Ramos (cell line): ENCODE data around the gene IL15RA.

ENCODE experiments used
- in situ Hi-C: fragments of 300-500 bp; cut with MboI; formaldehyde crosslinking; loops from one replicate; pipeline ENCODE4 v1.14.3; 2022; ENCODE audit warnings: low sequenced_read_pairs; ENCODE audit not compliant: unreplicated experiment

The IL15RA gene, protein sequence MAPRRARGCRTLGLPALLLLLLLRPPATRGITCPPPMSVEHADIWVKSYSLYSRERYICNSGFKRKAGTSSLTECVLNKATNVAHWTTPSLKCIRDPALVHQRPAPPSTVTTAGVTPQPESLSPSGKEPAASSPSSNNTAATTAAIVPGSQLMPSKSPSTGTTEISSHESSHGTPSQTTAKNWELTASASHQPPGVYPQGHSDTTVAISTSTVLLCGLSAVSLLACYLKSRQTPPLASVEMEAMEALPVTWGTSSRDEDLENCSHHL

DNA sequence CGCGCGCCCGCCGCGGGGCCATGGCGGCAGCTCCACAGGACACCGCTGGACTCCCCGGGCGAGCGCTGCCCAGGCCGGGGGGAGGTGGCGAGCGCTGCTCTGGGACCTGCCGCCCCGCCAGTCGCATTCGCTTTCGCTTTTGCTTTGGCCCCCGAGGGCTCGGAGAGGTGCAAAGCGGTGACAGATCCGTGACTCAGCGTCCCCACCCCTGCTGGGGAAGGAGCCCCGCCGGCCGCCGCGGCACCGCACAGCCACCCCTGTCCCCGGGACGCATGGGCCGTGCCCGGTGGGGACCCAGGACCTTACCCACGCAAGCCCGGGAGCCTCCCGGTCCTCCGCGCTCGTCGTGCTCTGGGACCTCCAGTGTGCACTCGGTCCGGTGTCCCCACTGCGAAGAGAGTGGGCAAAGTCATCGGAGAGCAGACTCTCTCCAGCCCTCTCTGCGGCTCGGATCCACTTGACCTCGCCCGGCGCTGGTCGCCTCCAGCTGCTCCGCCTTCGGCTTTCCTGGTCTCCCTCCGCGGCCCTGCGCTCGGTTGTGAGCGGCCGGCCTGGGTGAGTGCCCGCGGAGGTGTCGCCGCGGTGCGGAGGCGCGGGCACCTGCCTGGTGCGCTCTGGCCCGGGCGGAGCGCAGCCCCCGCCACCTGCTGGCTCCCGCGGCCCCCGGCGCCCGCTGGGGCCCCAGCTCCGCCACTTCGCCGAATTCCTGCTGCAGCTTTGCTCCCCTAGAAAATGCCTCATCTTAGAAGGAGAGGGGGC lies at the start of gene IL15RA:
Gene IL15RA (minus strand): TSS at position 73 of the 759 bp plus-strand sequence. CDS start 51 bp downstream, at position 22.
- in situ Hi-C loops, result no loop called here

GRCh38 chr10:6025683-6026255 lies 48.4 kb upstream of the IL15RA start:
- in situ Hi-C loops, result no loop called here

- in situ Hi-C loops, result no loop called here
Observed at GRCh38 chr10:6024334-6024682, 47.0 kb upstream of the IL15RA start.

DNA sequence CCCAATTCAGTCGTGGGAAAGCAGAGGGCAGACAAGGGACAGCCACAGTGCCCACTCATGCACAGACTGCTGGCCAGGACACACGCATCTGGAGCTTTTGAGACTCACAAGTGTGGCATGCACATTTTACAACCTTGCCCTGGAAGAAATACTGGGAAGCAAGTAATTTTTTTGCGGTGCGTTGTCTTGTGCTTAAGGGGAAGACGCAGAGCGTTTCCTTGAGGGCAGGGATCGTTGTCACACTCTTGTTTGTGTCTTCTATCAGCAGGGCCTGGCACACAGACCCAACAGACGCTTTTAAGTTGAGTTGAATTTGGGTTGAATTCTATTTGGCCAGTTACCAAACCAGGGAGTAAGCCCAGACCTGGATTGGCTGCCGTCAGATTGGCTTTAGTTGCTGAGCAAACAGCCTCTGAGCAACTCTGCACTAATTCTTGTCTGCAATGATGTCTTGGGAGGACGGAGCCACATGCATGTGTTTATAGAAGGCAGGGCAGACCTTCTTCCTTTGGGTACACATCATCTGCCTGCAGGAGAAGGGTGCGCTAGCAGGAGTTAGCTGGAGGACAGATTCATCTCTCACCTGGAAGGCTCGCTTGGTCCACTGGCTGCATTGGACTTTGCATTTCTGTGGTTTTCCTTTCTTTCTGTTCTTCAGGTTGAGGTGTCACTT lies 46.5 kb upstream of the IL15RA start:
- in situ Hi-C loops, result no loop called here

DNA sequence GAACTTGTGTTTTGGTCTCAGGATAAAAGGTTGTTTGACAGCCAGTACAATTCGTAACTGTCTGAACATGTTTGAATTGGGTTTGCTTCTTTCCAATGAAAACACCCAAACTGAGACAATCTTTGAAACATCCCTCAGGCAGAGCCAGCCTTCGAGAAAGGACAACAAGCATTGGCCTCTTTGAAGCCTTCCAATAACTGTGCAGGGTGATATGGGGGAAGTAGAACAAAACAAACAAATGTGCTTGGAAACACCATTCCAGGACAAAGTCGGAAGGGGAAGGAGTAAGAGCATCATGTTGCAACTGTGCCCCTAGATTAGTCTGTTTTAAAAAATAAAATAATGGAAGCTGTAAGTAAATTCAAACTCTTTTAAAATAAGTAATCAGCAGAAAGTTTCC lies 45.3 kb upstream of the IL15RA start:
- in situ Hi-C loops, result no loop called here

GRCh38 chr10:6020826-6021225 lies 43.5 kb upstream of the IL15RA start:
- in situ Hi-C loops, result no loop called here

- in situ Hi-C loops, result no loop called here
Observed at GRCh38 chr10:6019796-6020195, 42.5 kb upstream of the IL15RA start.

GRCh38 chr10:6019010-6019782 lies 41.9 kb upstream of the IL15RA start:
- in situ Hi-C loops, result no loop called here

DNA sequence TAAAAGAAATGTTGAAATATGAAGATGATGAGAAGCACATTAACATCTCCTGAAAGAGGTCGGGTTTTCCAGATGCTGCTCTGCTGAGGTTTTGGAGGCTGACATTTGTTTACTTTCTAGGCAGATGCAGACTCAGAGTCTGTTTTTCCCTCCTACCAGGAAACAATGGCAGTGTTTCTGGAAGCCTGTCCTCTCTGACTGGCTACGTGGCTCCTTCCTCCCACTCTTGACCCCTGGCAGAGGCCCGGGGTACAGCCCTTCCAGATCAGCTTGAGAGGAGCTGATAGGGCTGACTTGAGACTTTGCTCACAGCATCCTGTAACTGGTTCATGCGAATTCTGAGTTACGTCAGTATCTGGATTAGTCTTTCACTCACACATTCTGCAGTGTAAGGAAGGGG lies 41.1 kb upstream of the IL15RA start:
- in situ Hi-C loops, result no loop called here

DNA sequence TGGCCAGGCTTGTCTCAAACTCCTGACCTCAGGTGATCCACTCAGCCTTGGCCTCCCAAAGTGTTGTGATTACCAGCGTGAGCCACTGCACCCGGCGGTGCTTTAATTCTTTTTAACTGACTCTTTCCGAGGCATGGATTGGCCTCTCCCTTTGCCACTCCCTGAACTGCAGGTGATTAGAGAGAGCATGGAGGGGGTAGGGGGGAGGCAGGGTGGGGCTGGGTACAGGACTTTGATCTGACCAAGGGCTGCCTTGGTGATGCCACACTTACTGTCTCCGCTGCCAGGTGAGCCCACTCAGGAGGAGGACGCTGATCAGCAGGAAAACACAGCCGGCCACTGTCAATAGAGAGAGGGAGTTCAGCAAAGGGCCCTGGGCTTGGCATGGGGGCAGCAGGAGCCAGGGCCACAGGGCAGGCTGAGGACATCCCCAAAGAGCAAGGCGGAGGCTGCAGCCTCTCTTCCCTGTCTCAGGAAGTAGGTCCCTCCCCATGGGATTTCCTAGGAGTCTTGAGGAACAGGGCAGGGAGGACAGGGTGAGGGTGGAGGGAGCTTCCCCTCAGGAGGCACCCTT lies 40.5 kb upstream of the IL15RA start:
- in situ Hi-C loops, result no loop called here

- in situ Hi-C loops, result loop anchor here (5.0 kb wide), 1 partner anchor 73 kb away; the partner anchor contains the start of gene RBM17
Observed at GRCh38 chr10:6014241-6014761, 37.0 kb upstream of the IL15RA start.

DNA sequence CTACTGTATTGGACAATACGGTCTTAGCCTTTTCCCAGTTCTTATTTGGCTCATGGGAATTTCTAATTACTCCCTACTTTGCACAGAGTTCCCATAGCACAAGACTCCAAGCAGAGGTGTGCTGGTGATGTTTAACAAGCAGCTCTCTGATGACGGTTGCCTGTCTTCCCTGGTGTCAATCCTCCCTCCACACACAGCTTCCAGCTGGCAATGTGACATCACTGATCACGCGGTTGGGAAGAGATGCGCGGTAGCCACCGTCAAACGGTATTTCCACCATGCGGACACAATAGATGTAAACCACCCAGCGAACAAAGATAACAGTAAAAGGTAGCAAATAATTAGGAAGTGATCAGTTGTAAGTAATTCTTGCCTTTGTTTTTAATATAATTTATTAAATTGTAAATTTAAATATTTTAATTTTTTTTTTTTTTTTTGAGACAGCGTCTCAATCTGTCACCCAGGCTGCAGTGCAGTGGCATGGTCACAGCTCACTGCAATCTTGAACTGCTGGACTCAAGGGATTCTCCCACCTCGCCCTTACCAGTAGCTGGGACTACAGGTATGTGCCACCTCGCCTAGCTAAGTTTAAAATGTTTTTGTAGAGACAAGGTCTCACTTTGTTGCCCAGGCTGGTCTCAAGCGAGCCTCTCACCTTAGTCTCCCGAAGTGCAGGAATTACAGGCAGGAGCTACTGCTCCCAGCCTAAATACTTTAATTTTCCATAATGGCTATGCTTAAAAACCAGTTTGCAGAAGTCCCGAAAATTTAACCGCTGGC lies 36.3 kb upstream of the IL15RA start:
- in situ Hi-C loops, result loop anchor here (5.0 kb wide), 1 partner anchor 74 kb away; the partner anchor contains the start of gene RBM17

DNA sequence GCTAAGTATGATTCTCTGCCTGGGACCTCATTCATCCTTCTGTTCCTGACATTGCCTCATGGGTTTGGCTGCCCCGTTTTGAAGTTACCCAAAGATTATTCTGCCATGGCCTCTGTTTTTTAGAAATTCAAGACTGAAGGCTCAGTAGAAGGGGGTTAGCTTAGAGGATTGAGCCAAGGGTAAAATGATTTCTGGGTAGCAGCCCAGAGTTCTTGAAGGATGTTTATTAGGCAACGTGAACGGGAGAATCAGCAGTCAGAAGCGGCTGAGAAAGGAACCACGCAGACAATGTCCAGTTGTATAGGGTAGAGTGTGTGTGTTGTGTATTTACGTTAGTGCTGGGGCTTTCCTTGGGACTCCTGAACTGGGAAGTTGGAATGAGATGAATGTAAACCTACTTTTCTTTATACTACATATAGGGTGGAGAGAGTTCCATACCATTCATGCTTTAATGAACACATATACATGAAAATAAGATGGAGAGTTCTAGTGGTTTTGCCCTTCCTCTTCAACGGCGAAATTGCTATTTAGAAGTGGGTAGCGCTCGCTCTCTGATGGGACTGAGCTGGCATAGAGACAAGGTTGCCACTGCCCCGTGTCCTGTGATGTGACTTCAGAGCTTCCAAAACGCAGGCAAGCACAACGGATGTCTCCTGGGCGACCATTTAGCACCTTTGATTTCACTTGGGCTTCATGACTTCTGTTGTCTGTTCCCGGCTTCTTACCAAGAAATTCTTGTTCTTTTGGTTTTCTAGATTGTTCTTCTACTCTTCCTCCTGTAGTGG lies 35.0 kb upstream of the IL15RA start:
- in situ Hi-C loops, result loop anchor here (5.0 kb wide), 1 partner anchor 75 kb away; the partner anchor contains the start of gene RBM17

GRCh38 chr10:6011558-6011957 lies 34.2 kb upstream of the IL15RA start:
- in situ Hi-C loops, result loop anchor here (5.0 kb wide), 1 partner anchor 76 kb away; the partner anchor contains the start of gene RBM17

GRCh38 chr10:6010569-6010968 lies 33.2 kb upstream of the IL15RA start:
- in situ Hi-C loops, result loop anchor here (5.0 kb wide), 1 partner anchor 77 kb away; the partner anchor contains the start of gene RBM17

GRCh38 chr10:6009961-6010360 lies 32.6 kb upstream of the IL15RA start:
- in situ Hi-C loops, result loop anchor here (5.0 kb wide), 1 partner anchor 77 kb away; the partner anchor contains the start of gene RBM17

DNA sequence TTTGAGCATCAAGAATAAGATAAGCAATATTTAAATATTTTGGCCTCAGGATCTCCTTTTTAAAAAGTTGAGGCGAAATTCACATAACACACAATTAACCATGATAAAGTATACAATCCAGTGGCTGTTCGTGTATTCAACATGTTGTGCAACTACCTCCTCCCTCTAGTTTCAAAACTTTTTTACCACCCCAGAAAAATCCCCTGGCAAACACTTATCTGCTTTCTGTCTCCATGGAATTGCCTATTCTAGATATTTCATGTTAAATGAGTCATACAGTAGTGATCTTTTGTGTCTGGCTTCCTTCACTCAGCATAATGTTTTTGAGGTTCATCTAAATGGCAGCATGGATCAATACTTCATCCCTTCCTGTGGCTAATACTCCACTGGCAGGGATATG lies 31.8 kb upstream of the IL15RA start:
- in situ Hi-C loops, result no loop called here
